NCI-H2081 treated with DMSO at 0.1 percent for 48 hours (cell line): ENCODE data around the gene SEBOX.

Source experiments
- DNase-seq: peaks from one replicate; lab custom pipeline; 2025; lab: John Stamatoyannopoulos, UW

Gene SEBOX, protein sequence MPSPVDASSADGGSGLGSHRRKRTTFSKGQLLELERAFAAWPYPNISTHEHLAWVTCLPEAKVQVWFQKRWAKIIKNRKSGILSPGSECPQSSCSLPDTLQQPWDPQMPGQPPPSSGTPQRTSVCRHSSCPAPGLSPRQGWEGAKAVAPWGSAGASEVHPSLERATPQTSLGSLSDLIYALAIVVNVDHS

DNA sequence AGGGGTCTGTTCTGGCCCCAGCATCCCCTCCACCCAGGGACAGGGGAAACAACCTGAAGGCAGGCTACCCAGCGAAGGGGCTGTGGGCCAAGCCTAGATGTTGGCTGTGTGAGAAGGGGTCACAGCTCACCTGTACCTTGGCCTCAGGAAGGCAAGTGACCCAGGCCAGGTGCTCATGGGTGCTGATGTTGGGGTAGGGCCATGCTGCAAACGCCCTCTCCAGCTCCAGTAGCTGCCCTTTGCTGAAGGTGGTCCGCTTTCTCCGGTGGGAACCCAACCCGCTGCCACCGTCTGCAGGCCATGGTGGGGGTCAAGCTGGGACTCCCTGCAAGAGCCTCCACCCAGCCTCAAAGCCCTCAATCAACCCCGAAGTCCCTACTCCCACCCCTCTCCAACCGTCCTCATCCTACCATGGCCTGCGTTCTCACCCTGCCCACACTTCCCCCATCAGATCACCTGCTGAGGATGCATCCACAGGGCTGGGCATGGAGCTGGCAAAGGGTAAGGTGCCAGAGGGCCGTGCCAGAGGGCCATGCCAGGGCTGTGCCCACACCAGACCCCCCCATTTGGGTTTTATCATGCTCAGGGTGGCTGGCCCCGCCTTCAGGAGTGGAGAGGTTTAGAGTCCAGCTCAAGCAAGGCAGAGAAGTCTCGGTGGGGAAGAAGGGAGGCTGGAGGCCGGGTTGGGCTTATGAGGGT is at the start of gene SEBOX:
SEBOX (minus strand) TSS at position 535 of the 699 bp plus-strand sequence; CDS start at position 487, 48 bp downstream.
- no peak for DNase-seq

DNA sequence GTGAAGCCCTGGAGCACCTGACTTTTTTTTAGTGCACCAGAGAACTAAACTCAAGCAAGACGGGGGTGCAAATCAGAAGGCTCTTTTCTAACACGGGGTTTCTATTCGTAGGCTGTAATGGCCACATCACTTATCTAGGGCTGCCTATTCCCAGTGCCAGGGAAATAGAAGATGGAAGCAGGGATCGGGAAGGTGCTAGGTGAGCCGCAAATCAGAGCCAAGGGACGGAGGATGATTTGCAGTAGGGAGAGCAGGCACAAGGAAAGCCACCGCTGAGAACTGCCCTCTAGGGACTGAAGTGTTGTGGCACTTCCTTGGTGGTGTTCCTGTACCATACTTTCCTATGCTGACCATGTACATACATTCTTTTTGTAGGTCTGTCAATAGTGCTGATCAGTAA is 48.8 kb upstream of the SEBOX start:
- DNase-seq: no peak

GRCh38 chr17:28412099-28412498 is 47.1 kb upstream of the SEBOX start:
- no peak for DNase-seq

DNA sequence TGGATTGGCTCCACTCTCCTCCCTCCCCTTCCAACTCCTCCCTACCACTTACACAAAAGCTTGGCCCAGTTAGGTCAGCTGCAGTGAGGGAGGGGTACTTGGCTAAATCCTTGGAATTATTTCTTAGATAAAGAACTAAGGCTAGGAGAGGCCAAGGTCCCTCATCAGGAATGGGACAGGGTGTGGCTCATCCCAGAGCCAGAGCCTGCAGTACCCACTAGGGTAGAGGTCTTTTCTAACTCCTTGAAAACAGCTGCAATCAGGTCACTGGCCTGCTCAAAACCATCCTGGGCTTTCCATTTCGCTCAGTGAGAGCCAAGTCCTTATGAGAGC is 42.9 kb upstream of the SEBOX start:
- DNase-seq: no peak

DNA sequence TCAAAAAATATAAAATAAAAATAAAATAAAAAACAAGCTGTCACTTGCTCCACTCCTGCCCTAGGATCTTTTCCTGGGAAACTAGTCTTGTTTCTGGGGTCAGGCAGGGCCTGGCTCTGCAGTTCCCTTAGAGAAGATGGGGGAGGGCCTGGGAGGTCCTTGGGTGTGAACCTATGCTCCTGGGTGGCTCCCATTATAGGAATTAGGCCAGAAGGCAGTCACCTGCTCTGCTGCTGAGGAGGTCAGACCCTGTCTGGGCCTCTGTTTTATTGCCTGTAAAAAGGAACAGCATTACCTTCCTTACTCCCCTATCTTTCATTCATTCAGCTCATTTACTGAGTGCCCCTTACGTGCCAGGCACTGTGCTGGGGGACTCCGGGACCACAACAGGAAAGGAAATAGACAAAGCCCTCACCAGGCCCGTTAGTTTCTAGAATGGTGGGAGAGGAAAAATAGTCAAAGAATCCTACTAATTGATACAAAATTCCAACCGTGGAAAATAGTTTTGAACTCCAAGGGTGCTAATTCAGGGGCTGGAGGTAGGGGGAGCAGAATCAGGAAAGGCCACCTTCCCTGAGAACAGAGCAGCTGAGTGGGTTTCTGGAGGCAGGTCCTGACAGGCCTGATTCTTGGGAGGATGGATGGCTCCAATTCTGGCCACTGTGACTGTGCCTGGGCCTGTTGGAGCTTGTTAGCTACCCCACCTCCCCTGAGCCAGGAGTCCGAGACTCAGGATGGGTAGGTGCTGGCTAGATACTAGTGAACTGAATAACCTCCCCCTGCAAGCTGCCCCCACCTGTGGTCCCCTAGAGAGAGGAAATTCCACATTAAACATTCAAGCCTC is 42.4 kb upstream of the SEBOX start:
- no peak for DNase-seq

DNA sequence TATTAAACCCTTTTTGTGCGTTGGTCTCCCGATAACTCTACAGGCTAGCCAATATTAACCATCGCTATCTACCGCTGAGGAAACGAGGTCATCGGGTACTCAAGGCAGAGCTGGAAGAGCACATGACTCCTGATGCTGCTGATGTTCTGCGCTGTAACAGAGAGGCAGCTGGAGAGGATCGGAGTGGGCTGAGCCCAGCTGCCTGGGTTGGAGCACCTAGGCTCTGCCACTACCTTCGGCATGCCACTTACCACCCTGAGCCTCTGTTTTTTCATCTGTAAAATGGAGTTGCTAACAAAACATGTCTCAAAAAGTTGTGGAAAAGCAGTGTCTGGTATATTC is 41.4 kb upstream of the SEBOX start:
- no peak for DNase-seq

- DNase-seq: no peak
These were observed 40.9 kb upstream of the SEBOX start, which contains the start of gene SLC46A1 for GRCh38 chr17:28405632-28406472. Gene SLC46A1, minus strand, starts transcription at chr17:28406212. Its CDS starts 98 bp downstream, at chr17:28406114.

DNA sequence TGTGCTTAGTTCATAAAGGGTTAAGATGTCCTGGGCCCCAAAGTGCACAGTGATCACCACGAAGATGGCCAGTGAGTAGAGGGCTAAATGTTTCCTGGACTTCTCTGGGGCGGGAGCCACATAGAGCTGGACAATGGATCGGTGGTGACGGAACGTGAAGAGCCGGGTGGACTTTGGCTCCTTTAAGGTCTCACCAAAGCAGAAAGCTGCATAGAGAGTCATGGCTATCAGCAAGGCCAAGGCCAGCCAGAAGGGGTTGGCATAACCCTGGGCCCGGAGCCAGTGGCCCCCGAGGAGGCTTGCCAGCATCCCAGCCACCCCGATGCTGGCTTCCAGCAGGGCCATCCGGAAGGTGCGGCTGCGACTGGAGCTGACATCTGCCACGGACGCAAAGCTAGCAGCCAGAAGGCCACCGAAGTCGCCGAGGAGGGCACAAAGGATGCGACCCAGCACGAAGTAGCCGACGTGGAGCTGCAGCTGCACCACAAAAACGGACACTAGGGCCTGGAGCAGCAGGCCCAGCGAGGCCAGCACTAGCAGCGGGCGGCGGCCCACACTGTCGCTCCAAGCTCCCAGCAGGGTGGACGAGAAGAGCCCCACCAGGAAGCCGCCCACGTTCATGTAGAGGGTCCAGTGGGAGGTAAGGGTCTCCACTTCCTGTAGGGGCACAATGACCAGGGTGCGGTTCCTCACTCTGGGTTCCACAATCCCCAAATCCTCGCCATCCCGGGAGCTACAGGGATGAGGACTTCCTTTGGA is 40.0 kb upstream of the SEBOX start:
- no peak for DNase-seq

DNA sequence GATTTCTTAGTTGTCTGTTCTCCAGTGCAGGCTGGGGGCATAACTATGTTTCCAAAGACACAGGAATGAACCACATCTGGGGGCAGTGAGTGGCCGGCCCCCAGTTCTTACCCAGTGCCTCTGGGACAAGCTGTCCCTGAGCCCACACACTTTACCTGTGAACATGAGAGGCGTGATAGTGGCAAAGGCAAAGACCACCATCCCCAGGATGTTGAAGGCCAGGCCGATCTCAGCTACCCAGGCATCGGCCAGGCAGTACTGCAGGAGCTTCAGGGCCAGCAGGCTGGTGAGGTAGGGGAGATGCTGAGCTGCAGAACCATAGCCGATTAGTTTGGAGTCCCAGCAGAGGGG is 39.4 kb upstream of the SEBOX start:
- no peak for DNase-seq

- no peak for DNase-seq
These were observed 39.0 kb upstream of the SEBOX start for GRCh38 chr17:28404007-28404406.

- DNase-seq: no peak
These were observed 37.8 kb upstream of the SEBOX start for GRCh38 chr17:28402844-28403243.

DNA sequence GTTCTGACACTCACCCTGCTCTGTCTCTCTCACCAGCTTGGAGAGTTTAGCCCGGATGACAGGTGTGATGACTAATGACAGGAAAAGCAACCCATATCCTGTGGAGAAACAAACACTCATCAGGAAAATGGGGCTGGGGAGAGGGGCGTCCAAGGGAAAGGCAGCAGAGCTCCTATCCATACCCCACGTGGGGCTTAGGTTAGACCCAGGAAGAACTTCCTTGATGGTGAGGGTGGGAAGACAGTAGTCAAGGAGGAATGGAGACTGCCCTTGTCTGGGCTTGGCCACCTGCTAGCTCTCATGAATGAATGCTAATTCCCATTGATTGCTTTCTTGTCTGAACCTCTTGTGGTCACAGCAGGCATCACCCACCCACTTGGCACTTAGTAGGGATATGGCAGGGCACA is 37.2 kb upstream of the SEBOX start:
- no peak for DNase-seq

GRCh38 chr17:28399808-28400207 is 34.8 kb upstream of the SEBOX start:
- no peak for DNase-seq

DNA sequence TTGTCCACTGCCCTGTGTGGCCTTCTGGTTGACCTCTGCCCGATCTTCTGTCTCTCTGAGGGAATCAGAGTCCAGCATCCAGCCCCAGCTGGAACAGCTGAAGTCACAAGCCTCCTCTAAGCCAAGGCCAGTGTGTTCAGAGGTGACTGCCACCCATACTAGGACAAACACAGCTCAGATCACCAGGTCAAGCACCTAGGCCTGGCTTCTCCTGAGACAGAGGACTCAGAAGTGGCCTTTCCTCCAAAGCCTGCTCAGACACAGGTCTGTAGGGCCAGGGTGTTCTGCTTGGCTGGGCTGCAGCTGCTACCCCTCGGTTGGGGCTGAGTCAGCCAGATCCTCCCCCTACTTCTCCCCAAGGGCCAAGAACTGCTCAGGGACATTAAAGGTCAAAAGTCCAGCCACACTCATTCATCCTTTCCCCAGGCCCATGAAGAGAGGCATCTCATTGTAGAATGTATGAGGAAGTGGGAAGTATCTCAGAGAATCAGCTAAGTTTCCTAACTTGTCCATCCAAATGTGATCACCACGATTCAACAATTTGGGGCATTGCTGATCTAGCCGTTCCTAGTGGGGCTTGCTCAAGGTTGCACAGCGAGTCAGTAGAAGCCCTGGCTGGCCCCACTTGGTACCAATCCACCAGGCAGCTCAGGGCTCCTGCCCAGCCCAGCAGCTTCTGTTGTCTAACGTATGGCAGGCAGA is 33.4 kb upstream of the SEBOX start:
- DNase-seq: no peak

DNA sequence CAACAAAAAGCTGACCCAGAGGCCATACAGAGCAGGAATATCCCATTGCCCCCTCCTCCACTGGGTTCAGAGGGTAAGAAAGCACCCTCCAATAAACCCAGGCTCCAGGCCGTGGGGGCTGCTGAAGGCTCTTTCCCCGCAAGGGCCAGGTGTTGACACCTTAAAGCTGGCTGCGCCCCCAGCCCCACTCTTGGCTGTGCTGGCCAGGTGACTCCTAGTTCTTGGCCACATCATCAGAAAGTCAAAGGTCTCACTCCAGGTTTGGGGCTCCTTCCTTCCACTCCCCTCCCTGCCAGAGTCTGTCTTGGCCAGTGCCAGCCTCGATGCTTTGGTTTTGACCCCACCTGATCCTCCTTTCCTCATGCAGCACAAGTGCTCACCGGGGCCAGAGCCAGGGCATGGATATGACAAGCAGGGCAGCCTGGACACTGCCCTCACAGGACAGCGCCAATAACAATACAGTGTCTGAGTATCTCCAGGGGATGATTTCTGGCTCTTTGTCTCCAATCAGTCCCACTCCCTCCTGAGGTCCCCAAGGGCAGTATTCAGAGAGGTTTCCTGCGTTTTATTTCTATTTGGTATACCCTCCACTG is 32.8 kb upstream of the SEBOX start:
- no peak for DNase-seq

DNA sequence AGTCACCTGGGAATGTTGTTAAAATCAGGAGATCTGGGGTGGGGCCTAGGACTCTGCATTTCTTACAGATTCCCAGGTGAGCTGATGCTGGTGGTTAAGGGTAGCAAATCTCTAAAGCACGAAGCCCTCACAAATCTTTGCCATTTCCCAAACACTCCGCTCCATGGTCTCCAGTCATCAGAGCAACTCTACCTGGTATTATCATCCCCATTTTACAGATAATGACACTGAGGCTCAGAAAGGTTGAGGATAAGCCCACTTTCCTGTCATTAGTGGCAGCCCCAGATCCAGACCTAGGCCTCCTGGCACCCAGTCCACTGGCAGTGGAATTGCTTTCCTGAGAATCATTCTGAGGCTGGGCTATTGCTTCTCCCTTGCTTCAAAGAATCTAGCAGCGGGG is 32.3 kb upstream of the SEBOX start:
- DNase-seq: no peak

- no peak for DNase-seq
These were observed 31.7 kb upstream of the SEBOX start for GRCh38 chr17:28396635-28397239.

DNA sequence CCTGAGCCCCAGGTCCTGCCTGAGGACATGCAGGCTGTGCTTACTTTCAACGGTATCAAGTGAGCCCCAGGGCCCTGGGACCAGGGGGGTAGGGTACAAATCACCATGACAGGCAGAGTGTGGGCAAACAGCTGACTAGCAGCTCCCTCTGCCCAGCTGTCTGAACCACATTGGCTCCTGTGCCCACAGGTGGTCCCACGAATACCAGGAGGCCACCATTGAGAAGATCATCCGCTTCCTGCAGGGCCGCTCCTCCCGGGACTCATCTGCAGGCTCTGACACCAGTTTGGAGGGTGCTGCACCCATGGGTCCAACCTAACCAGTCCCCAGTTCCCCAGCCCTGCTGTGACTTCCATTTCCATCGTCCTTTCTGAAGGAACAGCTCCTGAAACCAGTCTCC is 31.0 kb upstream of the SEBOX start:
- DNase-seq: no peak

GRCh38 chr17:28395426-28395825 is 30.4 kb upstream of the SEBOX start:
- DNase-seq: no peak
